Measurements from ENCODE around the gene CEP57L1.

GRCh38 chr6:109058620-109059019 lies 36.7 kb upstream of the CEP57L1 start:
- TF ChIP-seq POLR2A (IDR thresholded peaks at IDR 0.05) (no peak), CTCF (IDR thresholded peaks at IDR 0.05) (no peak)

Measured in lower leg skin (tissue), 3 donors.